D341Med (cell line): ENCODE results near the gene NTN1.

ENCODE experiments used
- DNase-seq: peaks from one replicate; pipeline ENCODE4 v3.0.0; 2012; ENCODE audit warnings: low spot score

NTN1 gene

GRCh38 chr17:9037736-9038135 is 16.4 kb downstream of the NTN1 start:
- no peak for DNase-seq

GRCh38 chr17:9038380-9038779 is 17.1 kb downstream of the NTN1 start:
- DNase-seq: no peak

- DNase-seq: no peak
Measured at GRCh38 chr17:9044772-9045463, 23.6 kb downstream of the NTN1 start.

- no peak for DNase-seq
Measured at GRCh38 chr17:9050801-9051401, 29.6 kb downstream of the NTN1 start.

GRCh38 chr17:9051561-9051960 is 30.3 kb downstream of the NTN1 start:
- no peak for DNase-seq

GRCh38 chr17:9052921-9053320 is 31.6 kb downstream of the NTN1 start:
- DNase-seq: no peak

GRCh38 chr17:9053406-9053805 is 32.1 kb downstream of the NTN1 start:
- no peak for DNase-seq

GRCh38 chr17:9054126-9054975 is 33.0 kb downstream of the NTN1 start:
- no peak for DNase-seq

- no peak for DNase-seq
Measured at GRCh38 chr17:9055281-9055680, 34.0 kb downstream of the NTN1 start.

GRCh38 chr17:9056566-9056965 is 35.3 kb downstream of the NTN1 start:
- DNase-seq: no peak

- DNase-seq: no peak
Measured at GRCh38 chr17:9057310-9057709, 36.0 kb downstream of the NTN1 start.

GRCh38 chr17:9062399-9062902 is 41.1 kb downstream of the NTN1 start:
- DNase-seq: no peak

GRCh38 chr17:9064311-9064834 is 43.1 kb downstream of the NTN1 start:
- no peak for DNase-seq

- no peak for DNase-seq
Measured at GRCh38 chr17:9071016-9071415, 49.7 kb downstream of the NTN1 start.

- DNase-seq: no peak
Measured at GRCh38 chr17:9071811-9072498, 50.6 kb downstream of the NTN1 start.

- no peak for DNase-seq
Measured at GRCh38 chr17:9072696-9073339, 51.5 kb downstream of the NTN1 start.

- no peak for DNase-seq
Measured at GRCh38 chr17:9074131-9074530, 52.8 kb downstream of the NTN1 start.

GRCh38 chr17:9079461-9080103 is 58.3 kb downstream of the NTN1 start:
- no peak for DNase-seq

GRCh38 chr17:9080296-9080914 is 59.1 kb downstream of the NTN1 start:
- DNase-seq: no peak

- DNase-seq: no peak
Measured at GRCh38 chr17:9080983-9081382, 59.7 kb downstream of the NTN1 start.

- no peak for DNase-seq
Measured at GRCh38 chr17:9086577-9086976, 65.3 kb downstream of the NTN1 start.
